HepG2 (cell line): Measurements from ENCODE around the gene SLC8A2.

Experiments
- CTCF ChIP-seq: sonication (generic); formaldehyde crosslinking; IDR thresholded peaks from 2 replicates; pipeline ENCODE4 v1.5.0; 2020; ENCODE audit warnings: mild to moderate bottlenecking, missing genetic modification reagents, moderate library complexity
- FOXM1 ChIP-seq: sonication (generic); formaldehyde crosslinking; IDR thresholded peaks from 2 replicates; pipeline ENCODE4 v1.5.0; 2020; ENCODE audit warnings: missing genetic modification reagents
- GTF2F1 ChIP-seq: fragments of 150-350 bp; IDR thresholded peaks from 2 replicates; pipeline ENCODE4 v1.6.1; 2014; ENCODE audit warnings: low read length
- HIVEP1 ChIP-seq: sonication (generic); formaldehyde crosslinking; IDR thresholded peaks from 2 replicates; pipeline ENCODE4 v1.4.0; 2020; ENCODE audit warnings: mild to moderate bottlenecking, missing genetic modification reagents
- MAX ChIP-seq: IDR thresholded peaks from 2 replicates; pipeline ENCODE4 v1.6.1; 2012; ENCODE audit warnings: inconsistent platforms
- NFATC3 ChIP-seq: sonication (generic); formaldehyde crosslinking; IDR thresholded peaks from 2 replicates; pipeline ENCODE4 v1.5.1; 2020; ENCODE audit warnings: mild to moderate bottlenecking, missing genetic modification reagents
- NFKBIZ ChIP-seq: IDR thresholded peaks from 2 replicates; pipeline ENCODE4 v1.6.1; 2018; ENCODE audit warnings: missing genetic modification reagents, missing compliant biosample characterization
- PHF8 ChIP-seq: sonication (generic); formaldehyde crosslinking; IDR thresholded peaks from 2 replicates; pipeline ENCODE4 v1.5.0; 2020; ENCODE audit warnings: missing genetic modification reagents
- POLR2AphosphoS5 ChIP-seq: IDR thresholded peaks from 2 replicates; pipeline ENCODE4 v1.6.1; 2012; ENCODE audit warnings: low read depth, low read length

DNA sequence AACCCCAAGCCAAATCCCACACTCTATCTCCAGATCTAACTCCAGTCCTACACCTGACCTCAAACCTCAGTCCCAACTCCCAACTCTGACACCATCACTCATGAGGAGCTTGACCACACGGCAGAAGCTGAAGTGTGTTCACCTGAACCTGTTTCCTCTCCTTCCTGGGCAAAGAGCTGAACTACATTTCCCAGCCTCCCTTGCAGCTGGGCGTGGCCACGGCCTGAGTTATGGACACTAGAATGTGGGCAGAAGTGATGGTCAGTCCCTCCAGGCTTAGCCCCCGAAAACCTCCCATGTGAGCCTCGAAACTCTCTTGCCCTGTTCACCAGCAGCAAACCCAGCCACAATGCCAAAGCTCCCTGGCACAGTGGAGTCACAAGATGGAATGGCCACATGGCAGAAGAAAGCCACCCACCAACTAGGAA lies 32.9 kb downstream of the SLC8A2 start:
- no peak for TF ChIP-seq MAX
- no peak for TF ChIP-seq FOXM1 (CRISPR knock-in tag)
- TF ChIP-seq POLR2AphosphoS5: no peak
- no peak for TF ChIP-seq CTCF (CRISPR knock-in tag)
- TF ChIP-seq GTF2F1: no peak
- TF ChIP-seq NFATC3 (CRISPR knock-in tag): no peak
- no peak for TF ChIP-seq HIVEP1
- no peak for TF ChIP-seq PHF8
- TF ChIP-seq NFKBIZ: no peak
